Stimulated activated CD8-positive, alpha-beta memory T cell treated with anti-CD3 and anti-CD28 coated beads, Interleukin-7, amount 100 ng/mL, for 1 hour (primary cell): ENCODE results near the gene RAB17.

Experiments used
- DNase-seq, 2 donors: peaks; one replicate each; pipeline ENCODE4 v3.0.0-alpha.2; 2020; ENCODE audit warnings: low read depth in 2 of 2

The RAB17 gene

GRCh38 chr2:237590272-237591140 lies at the start of gene RAB17:
Gene RAB17, minus strand, starts transcription at chr2:237590734. Its CDS starts 4,580 bp downstream, at chr2:237586154.
- no peak for DNase-seq

GRCh38 chr2:237639836-237640220 lies 49.3 kb upstream of the RAB17 start:
- no peak for DNase-seq

- DNase-seq, result no peak
These were observed 48.7 kb upstream of the RAB17 start for GRCh38 chr2:237639052-237639835.

GRCh38 chr2:237638176-237638575 lies 47.6 kb upstream of the RAB17 start:
- DNase-seq, result no peak

- DNase-seq, result no peak
These were observed 47.0 kb upstream of the RAB17 start for GRCh38 chr2:237637429-237638135.

- DNase-seq, result no peak
These were observed 46.0 kb upstream of the RAB17 start for GRCh38 chr2:237636578-237636977.

- no peak for DNase-seq
These were observed 42.6 kb upstream of the RAB17 start for GRCh38 chr2:237633061-237633561.

- DNase-seq, result no peak
These were observed 41.5 kb upstream of the RAB17 start for GRCh38 chr2:237631801-237632585.

GRCh38 chr2:237631007-237631785 lies 40.7 kb upstream of the RAB17 start:
- no peak for DNase-seq

GRCh38 chr2:237630216-237631000 lies 39.9 kb upstream of the RAB17 start:
- DNase-seq, result no peak

- DNase-seq, result no peak
These were observed 39.2 kb upstream of the RAB17 start for GRCh38 chr2:237629739-237630138.

GRCh38 chr2:237629188-237629534 lies 38.6 kb upstream of the RAB17 start:
- no peak for DNase-seq

GRCh38 chr2:237628247-237629187 lies 38.0 kb upstream of the RAB17 start:
- DNase-seq, result no peak

GRCh38 chr2:237627441-237628246 lies 37.1 kb upstream of the RAB17 start, which contains the start of gene LRRFIP1:
Gene LRRFIP1, plus strand, starts transcription at chr2:237627587. Its CDS starts 58 bp downstream, at chr2:237627645.
- DNase-seq, result no peak

GRCh38 chr2:237626813-237627440 lies 36.4 kb upstream of the RAB17 start:
- no peak for DNase-seq

- DNase-seq, result no peak
These were observed 35.2 kb upstream of the RAB17 start for GRCh38 chr2:237625777-237626176.

- no peak for DNase-seq
These were observed 34.7 kb upstream of the RAB17 start for GRCh38 chr2:237625216-237625705.
